CMK (cell line): ENCODE measurements around the gene ADAMTSL4.
"Not testable (repeated sequence)": the region's sequence is repeated elsewhere in the genome, so short reads cannot be mapped to it uniquely, and the experiment has no call there.

ENCODE experiments used
- DNase-seq: peaks from one replicate; pipeline ENCODE4 v3.0.0-alpha.2; 2010; ENCODE audit warnings: low read depth

ADAMTSL4 gene

GRCh38 chr1:150596095-150596892 lies 47.1 kb downstream of the ADAMTSL4 start:
- no peak for DNase-seq

- no peak for DNase-seq
Measured at GRCh38 chr1:150596976-150597375, 47.8 kb downstream of the ADAMTSL4 start.

- not testable (repeated sequence) for DNase-seq
Measured at GRCh38 chr1:150598346-150598745, 49.1 kb downstream of the ADAMTSL4 start.

DNA sequence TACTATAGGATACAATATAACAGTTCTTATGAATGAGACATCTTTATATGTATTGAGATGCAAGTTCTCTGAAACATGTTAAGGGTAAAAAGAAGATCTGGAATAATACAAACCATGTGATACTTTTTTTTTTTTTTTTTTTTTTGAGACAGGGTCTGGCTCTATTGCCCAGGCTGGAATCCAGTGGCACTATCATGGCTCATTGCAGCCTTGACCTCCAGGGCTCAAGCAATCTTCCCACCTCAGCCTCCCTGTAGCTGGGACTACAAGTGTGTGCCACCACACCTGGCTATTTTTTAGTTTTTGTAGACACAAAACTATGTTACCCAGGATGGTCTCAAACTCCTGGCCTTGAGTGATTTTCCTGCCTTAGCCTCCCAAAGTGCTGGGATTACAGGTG lies 52.3 kb downstream of the ADAMTSL4 start:
- DNase-seq: no peak

DNA sequence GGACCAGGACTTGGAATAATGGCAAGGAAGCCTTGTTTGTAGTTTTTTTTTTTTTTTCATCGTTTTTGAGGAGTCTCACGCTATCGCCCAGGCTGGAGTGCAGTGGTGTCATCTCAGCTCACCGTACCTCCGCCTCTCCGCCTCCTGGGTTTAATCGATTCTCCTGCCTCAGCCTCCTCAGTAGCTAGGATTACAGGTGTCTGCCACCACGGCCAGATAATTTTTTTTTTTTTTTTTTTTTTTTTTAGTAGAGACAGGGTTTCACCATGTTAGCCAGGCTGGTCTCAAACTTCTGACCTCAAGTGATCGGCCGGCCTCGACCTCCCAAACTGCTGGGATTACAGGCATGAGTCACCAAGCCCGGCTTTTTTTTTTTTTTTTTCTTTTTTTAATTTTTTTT lies 53.2 kb downstream of the ADAMTSL4 start:
- not testable (repeated sequence) for DNase-seq

DNA sequence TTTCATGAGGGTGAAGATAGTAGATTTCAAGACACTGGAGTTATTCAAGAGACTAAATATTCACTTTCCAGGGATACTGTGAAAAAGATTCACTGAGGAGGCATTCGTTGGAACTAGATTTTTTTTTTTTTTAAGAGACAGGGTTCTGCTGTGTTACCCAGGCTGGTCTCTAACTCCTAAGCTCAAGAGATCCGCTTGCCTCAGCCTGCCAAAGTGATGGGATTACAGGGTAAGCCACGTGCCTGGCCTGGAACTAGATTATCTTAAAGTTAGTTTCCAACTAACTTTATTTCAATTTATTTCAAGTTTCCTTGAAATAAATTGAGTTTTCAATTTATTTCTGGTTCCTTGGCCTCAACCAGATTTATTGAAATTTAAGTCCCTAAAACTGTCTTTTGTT lies 54.5 kb downstream of the ADAMTSL4 start:
- DNase-seq: no peak

DNA sequence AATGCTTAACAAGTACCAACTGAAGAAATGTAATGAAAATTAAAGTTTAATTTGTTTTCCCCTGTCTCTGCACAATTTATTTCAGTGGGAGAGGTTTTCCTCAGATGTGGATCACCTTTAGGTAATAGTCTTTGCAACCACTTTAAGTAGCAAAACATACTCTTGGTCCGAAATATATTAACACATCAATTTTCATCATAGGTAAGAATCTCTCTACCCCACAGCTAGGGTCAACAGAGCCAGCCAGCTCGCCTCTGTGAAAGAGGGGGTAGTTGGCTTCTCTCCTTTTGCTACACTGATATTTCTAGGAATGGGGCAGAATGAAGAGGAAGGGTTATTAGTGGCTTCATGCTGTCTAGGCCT lies 55.0 kb downstream of the ADAMTSL4 start:
- no peak for DNase-seq

- DNase-seq: not testable (repeated sequence)
Measured at GRCh38 chr1:150605451-150605731, 56.2 kb downstream of the ADAMTSL4 start.

GRCh38 chr1:150606463-150607142 lies 57.4 kb downstream of the ADAMTSL4 start:
- DNase-seq: no peak

DNA sequence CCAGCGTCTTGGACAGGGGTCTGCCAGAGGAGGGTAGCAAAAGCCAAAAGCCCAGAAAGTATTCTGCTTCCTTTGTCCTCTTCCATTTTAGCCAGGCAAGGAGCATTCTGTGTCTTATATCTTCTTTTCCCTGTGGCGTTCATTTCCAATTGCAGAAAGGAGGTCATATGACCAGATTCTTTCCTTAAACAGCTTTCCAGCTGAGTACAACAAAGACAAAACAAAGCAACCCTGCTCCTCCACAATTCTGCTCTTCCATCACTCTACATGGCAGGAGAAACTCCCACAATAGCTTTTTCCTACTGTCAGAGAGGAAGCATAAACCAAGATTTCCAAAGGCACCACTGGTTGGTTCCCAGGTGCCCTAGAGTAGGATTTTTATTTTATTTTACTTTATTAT lies 60.5 kb downstream of the ADAMTSL4 start:
- no peak for DNase-seq
